Stimulated activated memory B cell treated with anti-CD40 and anti-IgM and Interleukin-4, amounts not matched to agents 10 μg/mL and 1 μg/mL and 100 μg/mL, for 72 hours (primary cell): Measurements from ENCODE around the gene ZBTB40.

ENCODE experiments used
- ATAC-seq: fragments of 150-1000 bp; cut with Tn5 transposase; 2 replicates; pipeline ENCODE4 v1.10.0; 2021
- H3K27ac Mint-ChIP-seq: one replicate; pipeline ENCODE4 v1.8.0; 2022; ENCODE audit warnings: mild to moderate bottlenecking, mixed read lengths
- H3K27me3 Mint-ChIP-seq: one replicate; pipeline ENCODE4 v1.8.0; 2022; ENCODE audit warnings: mixed read lengths
- H3K36me3 Mint-ChIP-seq: one replicate; pipeline ENCODE4 v1.8.0; 2022; ENCODE audit warnings: mixed read lengths
- H3K4me1 Mint-ChIP-seq: one replicate; pipeline ENCODE4 v1.8.0; 2022; ENCODE audit warnings: mixed read lengths
- H3K4me3 Mint-ChIP-seq: one replicate; pipeline ENCODE4 v1.8.0; 2022; ENCODE audit warnings: mild to moderate bottlenecking, moderate library complexity, mixed read lengths
- H3K9me3 Mint-ChIP-seq: one replicate; pipeline ENCODE4 v1.8.0; 2022; ENCODE audit warnings: mixed read lengths

The ZBTB40 gene

GRCh38 chr1:22471610-22472009 is 20.0 kb downstream of the ZBTB40 start:
- ATAC-seq = no peak
- no peak overlapping the region for H3K27ac Mint-ChIP-seq
- no peaks in the 10 kb centered on the region for H3K27me3 Mint-ChIP-seq
- H3K4me3 Mint-ChIP-seq = no peak overlapping the region
- no peaks in the 10 kb centered on the region for H3K9me3 Mint-ChIP-seq
- peaks cover 44% of the 10 kb centered on the region for H3K4me1 Mint-ChIP-seq
- H3K36me3 Mint-ChIP-seq = peaks cover 17% of the 10 kb centered on the region

DNA sequence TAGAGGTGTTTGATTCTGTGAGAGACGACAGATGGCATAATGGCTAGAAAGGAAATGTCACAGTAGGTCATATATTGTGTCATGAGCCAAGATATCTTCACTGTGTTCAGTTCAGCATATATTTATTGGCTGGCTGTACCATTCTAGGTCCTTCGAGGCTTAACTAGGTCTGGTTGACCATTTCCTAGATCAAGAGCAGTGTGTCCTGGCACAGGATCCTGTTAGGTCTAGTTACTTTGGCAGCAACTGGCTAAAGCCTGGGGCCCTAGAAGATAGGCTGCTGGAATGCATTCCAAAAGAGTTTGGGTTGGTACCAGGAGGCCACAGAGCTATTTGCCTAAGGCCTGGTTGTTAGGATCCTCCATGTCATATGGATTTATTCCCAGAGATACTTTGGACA is 20.9 kb downstream of the ZBTB40 start:
- Mint-ChIP-seq H3K9me3 (no peaks in the 10 kb centered on the region), H3K4me1 (peaks cover 39% of the 10 kb centered on the region), H3K27me3 (no peaks in the 10 kb centered on the region), H3K4me3 (no peak overlapping the region), H3K27ac (no peak overlapping the region), H3K36me3 (peaks cover 19% of the 10 kb centered on the region)
- ATAC-seq = no peak

GRCh38 chr1:22473952-22474351 is 22.3 kb downstream of the ZBTB40 start:
- ATAC-seq = no peak
- Mint-ChIP-seq H3K4me3 (no peak overlapping the region), H3K27ac (no peak overlapping the region), H3K9me3 (peaks cover 4% of the 10 kb centered on the region), H3K36me3 (peaks cover 25% of the 10 kb centered on the region), H3K27me3 (no peaks in the 10 kb centered on the region), H3K4me1 (peaks cover 38% of the 10 kb centered on the region)

DNA sequence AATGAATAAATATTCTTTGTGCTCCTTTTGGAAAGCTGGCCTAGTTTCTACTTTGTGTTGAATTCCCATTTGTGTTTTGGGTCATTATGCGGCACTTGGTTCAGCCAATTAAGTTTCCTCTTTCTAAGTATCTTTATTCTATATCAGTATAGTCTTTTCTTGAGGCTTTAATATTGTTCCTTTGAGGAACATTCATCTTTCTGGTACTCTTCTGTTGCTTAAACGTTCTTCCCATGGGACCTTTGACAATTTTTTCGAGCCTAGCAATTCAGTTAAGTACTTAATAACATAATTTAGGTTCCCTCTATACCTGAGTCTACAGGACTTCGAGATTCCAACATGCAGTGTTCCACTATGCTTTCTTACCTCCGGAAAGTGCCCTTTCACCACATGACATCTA is 24.9 kb downstream of the ZBTB40 start:
- H3K36me3 Mint-ChIP-seq = peaks cover 50% of the 10 kb centered on the region
- peaks cover 11% of the 10 kb centered on the region for H3K9me3 Mint-ChIP-seq
- peaks cover 31% of the 10 kb centered on the region for H3K4me1 Mint-ChIP-seq
- H3K4me3 Mint-ChIP-seq = no peak overlapping the region
- H3K27me3 Mint-ChIP-seq = no peaks in the 10 kb centered on the region
- ATAC-seq = no peak
- no peak overlapping the region for H3K27ac Mint-ChIP-seq

DNA sequence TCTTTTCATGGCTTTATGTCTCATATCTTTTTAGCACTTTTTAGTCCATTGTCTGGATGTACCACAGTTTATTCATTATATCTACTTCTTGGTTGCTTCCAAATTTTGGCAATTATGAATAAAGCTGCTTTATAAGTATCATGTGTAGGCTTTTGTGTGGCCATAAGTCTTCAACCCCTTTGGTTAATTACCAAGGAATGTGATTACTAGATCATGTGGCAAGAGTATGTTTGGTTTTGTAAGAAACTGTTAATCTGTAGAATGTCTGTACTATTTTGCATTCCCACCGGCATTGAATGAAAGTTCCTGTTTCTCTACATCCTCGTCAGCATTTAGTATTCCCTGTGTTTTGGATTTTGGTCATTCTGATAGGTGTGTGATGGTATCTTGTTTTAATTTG is 31.5 kb downstream of the ZBTB40 start:
- Mint-ChIP-seq H3K4me3 (no peak overlapping the region), H3K27me3 (no peaks in the 10 kb centered on the region), H3K36me3 (peaks cover 60% of the 10 kb centered on the region), H3K4me1 (peaks cover 22% of the 10 kb centered on the region), H3K9me3 (peaks cover 18% of the 10 kb centered on the region), H3K27ac (no peak overlapping the region)
- ATAC-seq = no peak

DNA sequence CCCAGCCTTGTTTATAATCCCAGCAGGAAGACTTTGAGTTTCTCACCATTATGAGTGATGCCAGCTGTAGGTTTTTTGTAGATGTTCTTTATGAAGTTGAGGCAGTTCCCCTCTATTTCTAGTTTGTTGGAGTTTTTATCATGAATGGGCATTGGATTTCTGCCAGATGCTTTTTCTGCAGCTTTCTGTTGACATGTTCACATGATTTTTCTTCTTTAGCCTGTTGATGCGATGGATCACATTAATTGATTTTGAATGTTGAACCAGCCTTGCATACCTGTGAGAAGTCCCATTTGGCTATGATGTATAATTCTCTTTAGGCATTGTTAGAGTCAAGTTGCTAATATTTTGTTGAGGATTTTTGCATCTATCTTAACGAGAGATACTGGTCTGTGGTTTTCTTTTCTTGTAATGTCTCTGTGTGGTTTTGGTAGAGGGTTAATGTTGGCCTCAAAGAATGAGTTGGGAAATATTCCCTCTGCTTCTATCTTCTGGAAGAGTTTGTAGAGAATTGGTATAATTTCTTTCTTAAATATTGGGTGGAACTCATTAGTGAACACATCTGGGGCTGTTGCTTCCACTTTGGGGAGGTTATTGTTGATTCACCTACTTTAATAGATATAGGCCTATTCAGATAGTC is 33.2 kb downstream of the ZBTB40 start:
- Mint-ChIP-seq H3K9me3 (peaks cover 11% of the 10 kb centered on the region), H3K4me3 (no peak overlapping the region), H3K27ac (no peak overlapping the region), H3K36me3 (peaks cover 50% of the 10 kb centered on the region), H3K4me1 (peaks cover 22% of the 10 kb centered on the region), H3K27me3 (no peaks in the 10 kb centered on the region)
- ATAC-seq = no peak

GRCh38 chr1:22485431-22485830 is 33.8 kb downstream of the ZBTB40 start:
- no peak overlapping the region for H3K4me3 Mint-ChIP-seq
- H3K36me3 Mint-ChIP-seq = peaks cover 48% of the 10 kb centered on the region
- peaks cover 19% of the 10 kb centered on the region for H3K4me1 Mint-ChIP-seq
- no peaks in the 10 kb centered on the region for H3K27me3 Mint-ChIP-seq
- H3K27ac Mint-ChIP-seq = no peak overlapping the region
- ATAC-seq = no peak
- peaks cover 11% of the 10 kb centered on the region for H3K9me3 Mint-ChIP-seq

GRCh38 chr1:22487781-22488180 is 36.1 kb downstream of the ZBTB40 start:
- no peak for ATAC-seq
- H3K4me3 Mint-ChIP-seq = no peak overlapping the region
- H3K4me1 Mint-ChIP-seq = peaks cover 14% of the 10 kb centered on the region
- H3K27ac Mint-ChIP-seq = no peak overlapping the region
- no peaks in the 10 kb centered on the region for H3K27me3 Mint-ChIP-seq
- H3K9me3 Mint-ChIP-seq = peaks cover 11% of the 10 kb centered on the region
- H3K36me3 Mint-ChIP-seq = peaks cover 40% of the 10 kb centered on the region

DNA sequence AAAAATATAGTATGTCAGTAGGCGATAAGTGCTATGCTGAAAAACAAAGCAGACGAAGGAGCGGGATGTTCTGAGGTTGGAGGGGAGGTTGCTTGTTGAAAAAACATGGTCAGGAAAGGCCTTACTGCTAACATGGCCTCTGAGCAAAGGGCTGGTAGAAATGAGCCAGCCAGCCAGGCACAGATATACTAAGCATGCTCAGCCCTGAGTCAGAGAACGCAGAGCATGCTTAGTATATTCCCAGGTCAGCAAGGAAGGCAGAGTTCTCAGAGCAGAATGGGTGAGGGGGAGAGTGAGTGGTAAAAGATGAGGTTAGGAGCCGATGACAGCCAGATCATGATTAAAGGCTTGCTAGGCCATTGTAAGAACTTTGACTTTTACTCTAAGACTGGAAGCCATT is 36.7 kb downstream of the ZBTB40 start:
- Mint-ChIP-seq H3K4me3 (no peak overlapping the region), H3K9me3 (peaks cover 9% of the 10 kb centered on the region), H3K27ac (no peak overlapping the region), H3K36me3 (peaks cover 41% of the 10 kb centered on the region), H3K27me3 (no peaks in the 10 kb centered on the region), H3K4me1 (peaks cover 13% of the 10 kb centered on the region)
- ATAC-seq = no peak

GRCh38 chr1:22489278-22489677 is 37.6 kb downstream of the ZBTB40 start:
- Mint-ChIP-seq H3K27me3 (no peaks in the 10 kb centered on the region), H3K36me3 (peaks cover 41% of the 10 kb centered on the region), H3K27ac (no peak overlapping the region), H3K4me3 (no peak overlapping the region), H3K4me1 (peaks cover 13% of the 10 kb centered on the region), H3K9me3 (peaks cover 6% of the 10 kb centered on the region)
- no peak for ATAC-seq

DNA sequence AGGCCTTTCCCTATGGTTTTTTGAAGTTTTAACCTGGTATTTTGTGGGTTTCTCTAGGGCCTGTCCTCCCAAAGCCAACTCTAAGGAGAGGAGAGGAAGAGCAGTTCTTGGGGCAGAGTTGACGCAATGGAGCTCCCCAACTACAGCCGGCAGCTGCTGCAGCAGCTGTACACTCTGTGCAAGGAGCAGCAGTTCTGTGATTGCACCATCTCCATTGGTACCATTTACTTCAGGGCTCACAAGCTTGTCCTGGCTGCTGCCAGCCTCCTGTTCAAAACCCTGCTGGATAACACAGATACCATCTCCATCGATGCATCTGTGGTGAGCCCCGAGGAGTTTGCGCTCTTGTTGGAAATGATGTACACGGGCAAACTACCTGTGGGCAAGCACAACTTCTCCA is 38.2 kb downstream of the ZBTB40 start:
- H3K4me3 Mint-ChIP-seq = no peak overlapping the region
- ATAC-seq = no peak
- H3K27ac Mint-ChIP-seq = no peak overlapping the region
- peaks cover 41% of the 10 kb centered on the region for H3K36me3 Mint-ChIP-seq
- peaks cover 13% of the 10 kb centered on the region for H3K4me1 Mint-ChIP-seq
- H3K27me3 Mint-ChIP-seq = no peaks in the 10 kb centered on the region
- H3K9me3 Mint-ChIP-seq = peaks cover 3% of the 10 kb centered on the region

DNA sequence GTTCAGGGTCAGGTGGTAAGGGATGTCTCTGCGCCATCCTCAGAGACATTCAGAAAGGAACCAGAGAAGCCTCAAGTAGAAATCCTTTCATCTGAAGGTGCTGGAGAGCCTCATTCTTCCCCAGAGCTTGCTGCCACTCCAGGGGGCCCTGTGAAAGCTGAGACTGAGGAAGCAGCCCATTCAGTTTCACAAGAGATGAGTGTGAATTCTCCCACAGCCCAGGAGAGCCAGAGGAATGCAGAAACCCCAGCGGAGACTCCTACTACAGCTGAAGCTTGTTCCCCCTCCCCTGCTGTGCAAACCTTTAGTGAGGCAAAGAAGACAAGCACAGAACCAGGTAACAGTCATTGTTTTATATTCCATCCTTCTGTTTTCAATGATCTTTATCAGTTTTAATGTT is 38.7 kb downstream of the ZBTB40 start:
- no peaks in the 10 kb centered on the region for H3K27me3 Mint-ChIP-seq
- H3K4me3 Mint-ChIP-seq = no peak overlapping the region
- H3K27ac Mint-ChIP-seq = no peak overlapping the region
- H3K4me1 Mint-ChIP-seq = peaks cover 12% of the 10 kb centered on the region
- peaks cover 40% of the 10 kb centered on the region for H3K36me3 Mint-ChIP-seq
- ATAC-seq = no peak
- H3K9me3 Mint-ChIP-seq = peaks cover 3% of the 10 kb centered on the region

- no peak for ATAC-seq
- Mint-ChIP-seq H3K27ac (no peak overlapping the region), H3K9me3 (no peaks in the 10 kb centered on the region), H3K4me3 (no peak overlapping the region), H3K4me1 (peaks cover 6% of the 10 kb centered on the region), H3K36me3 (peaks cover 45% of the 10 kb centered on the region), H3K27me3 (no peaks in the 10 kb centered on the region)
These were observed 40.5 kb downstream of the ZBTB40 start for GRCh38 chr1:22491995-22492715.

- H3K4me3 Mint-ChIP-seq = no peak overlapping the region
- no peak for ATAC-seq
- H3K4me1 Mint-ChIP-seq = peaks cover 6% of the 10 kb centered on the region
- H3K36me3 Mint-ChIP-seq = peaks cover 45% of the 10 kb centered on the region
- no peaks in the 10 kb centered on the region for H3K9me3 Mint-ChIP-seq
- no peak overlapping the region for H3K27ac Mint-ChIP-seq
- H3K27me3 Mint-ChIP-seq = no peaks in the 10 kb centered on the region
These were observed 42.5 kb downstream of the ZBTB40 start for GRCh38 chr1:22494144-22494543.

- Mint-ChIP-seq H3K9me3 (no peaks in the 10 kb centered on the region), H3K36me3 (peaks cover 46% of the 10 kb centered on the region), H3K27me3 (no peaks in the 10 kb centered on the region), H3K4me1 (peaks cover 7% of the 10 kb centered on the region), H3K4me3 (no peak overlapping the region), H3K27ac (no peak overlapping the region)
- no peak for ATAC-seq
These were observed 43.4 kb downstream of the ZBTB40 start for GRCh38 chr1:22494943-22495579.
